22Rv1 (cell line): Measurements from ENCODE around the gene CA12.

Experiments used
- CTCF ChIP-seq: fragments of 450-650 bp; IDR thresholded peaks from 2 replicates; pipeline ENCODE4 v1.5.1; 2017; ENCODE audit warnings: mild to moderate bottlenecking
- ZFX ChIP-seq: fragments of 450-650 bp; IDR thresholded peaks from 2 replicates; pipeline ENCODE4 v1.6.1; 2017; ENCODE audit warnings: antibody characterized with exemption, borderline replicate concordance

DNA sequence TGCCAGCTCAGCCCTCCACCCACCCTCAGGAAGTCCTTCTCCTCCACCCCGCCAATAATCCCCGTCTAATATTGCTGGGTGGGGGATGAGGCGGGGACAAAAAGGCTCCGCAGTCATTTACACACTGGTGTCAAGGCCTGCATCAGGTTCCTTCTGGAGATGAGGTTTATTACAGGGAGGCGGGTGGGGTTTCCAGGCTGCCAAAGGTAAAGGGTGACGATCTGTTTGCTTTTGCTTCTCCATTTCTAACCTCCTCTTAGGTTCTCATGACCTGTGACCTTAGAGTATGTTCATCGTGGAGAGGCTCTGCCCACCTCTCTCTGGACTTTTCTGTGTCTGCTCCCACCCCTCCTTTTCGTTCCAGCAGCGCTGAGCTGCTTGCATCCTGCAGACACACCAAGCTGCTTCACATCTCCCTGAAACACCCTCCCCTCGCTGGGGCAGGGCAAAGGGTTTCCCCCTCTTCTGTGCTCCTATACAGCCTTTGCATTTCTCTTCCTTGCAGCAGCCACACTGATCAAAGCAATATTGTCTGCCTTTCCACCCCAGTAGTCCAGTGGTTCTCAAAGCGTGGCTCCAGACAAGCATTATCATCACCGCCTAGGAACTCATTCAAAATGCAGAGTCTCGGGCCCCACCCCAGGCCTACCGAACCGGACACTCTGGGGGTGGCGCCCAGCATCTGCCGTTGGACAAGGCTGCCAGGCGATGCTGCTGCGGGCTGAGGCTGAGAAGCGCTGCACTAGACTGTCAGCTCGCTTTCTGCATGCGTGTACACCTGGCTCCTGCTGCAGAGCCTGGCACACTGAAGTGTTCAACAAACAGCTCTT lies 26.6 kb downstream of the CA12 start:
- TF ChIP-seq CTCF, result no peak
- no peak for TF ChIP-seq ZFX
